Fibroblast of skin of abdomen (primary cell): ENCODE measurements around the gene TBC1D8.
"Not testable (repeated sequence)": the region's sequence is repeated elsewhere in the genome, so short reads cannot be mapped to it uniquely, and the experiment has no call there.

Experiments
- DNase-seq: peaks from one replicate; pipeline ENCODE4 v3.0.0-alpha.2; 2013

The TBC1D8 gene

DNA sequence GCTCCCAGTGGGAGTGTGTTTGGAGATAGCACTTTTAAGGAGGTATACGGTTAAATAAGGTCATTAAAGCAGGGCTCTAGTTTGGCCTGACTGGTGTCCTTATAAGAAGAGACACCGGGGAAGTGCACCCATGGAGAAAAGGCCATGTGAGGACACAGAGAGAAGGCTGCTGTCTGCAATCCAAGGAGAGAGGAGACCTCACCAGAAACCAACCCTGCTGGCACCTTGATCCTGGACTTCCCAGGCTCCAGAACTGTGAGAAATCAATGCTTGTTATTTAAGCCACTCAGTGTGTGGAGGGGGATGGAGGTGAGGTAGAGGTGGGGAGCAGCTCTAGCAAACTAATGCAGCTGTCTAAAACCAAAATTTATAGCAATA is 87.1 kb downstream of the TBC1D8 start:
- no peak for DNase-seq

- peak; percentile 83 for DNase-seq
These were observed 87.6 kb downstream of the TBC1D8 start for GRCh38 chr2:101063352-101064124.

GRCh38 chr2:101058386-101058785 is 92.8 kb downstream of the TBC1D8 start:
- DNase-seq, result no peak

DNA sequence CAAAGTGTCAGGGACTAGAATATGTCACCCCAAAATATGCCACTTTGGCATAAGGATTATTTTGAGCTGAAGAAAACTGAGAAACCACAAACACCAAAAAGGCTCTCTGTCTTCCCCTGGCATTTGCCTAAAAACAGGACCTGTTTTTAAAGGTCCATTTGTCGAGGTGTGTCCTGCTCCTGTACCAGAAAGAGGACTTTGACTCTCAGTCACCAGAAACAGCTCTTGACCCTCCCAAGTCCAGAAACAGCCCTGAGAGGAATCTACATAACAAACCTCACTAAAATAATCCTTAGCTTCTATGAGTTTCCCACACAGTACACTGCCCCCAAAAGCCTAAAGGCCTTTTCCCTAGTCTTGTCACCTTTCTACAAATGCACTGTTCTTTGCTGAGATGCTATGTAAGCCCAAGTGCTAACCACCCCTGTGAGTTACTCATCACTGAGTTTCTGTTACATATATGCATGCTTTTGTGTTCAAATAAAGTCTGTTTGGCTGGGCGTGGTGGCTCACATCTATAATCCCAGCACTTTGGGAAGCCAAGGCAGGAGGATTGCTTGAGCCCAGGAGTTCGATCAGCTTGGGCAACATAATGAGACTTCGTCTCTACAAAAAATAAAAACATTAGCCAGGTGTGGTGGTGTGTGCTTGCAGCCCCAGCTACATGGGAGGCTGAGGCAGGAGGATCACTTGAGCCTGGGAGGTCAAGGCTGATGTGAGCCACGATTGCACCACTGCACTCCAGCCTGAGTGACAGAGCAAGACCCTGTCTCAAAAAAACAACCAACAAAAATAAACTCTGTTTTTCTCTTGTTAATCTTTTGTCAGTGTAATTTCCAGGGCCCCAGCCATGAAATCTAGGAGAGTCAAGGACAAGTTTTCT is 93.9 kb downstream of the TBC1D8 start:
- no peak for DNase-seq

DNA sequence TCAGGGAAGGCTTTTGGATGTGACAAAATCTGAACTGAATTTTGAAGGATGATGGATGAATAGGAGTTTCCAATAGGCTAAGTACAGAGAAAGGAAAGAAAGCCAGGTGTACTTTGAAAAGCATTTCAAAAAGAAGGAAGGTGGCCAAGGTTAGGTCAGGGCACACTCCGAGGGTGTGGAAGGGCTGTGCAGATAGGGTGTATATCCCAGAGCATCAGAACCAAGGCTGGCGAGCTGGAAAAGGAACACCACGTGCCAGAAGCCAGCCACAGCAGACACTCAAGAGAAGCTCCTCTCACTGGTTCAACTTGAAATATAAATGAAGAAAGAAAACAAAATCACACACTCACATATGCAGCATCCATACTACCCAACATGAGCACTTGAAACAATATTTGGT is 98.1 kb downstream of the TBC1D8 start:
- DNase-seq, result no peak

DNA sequence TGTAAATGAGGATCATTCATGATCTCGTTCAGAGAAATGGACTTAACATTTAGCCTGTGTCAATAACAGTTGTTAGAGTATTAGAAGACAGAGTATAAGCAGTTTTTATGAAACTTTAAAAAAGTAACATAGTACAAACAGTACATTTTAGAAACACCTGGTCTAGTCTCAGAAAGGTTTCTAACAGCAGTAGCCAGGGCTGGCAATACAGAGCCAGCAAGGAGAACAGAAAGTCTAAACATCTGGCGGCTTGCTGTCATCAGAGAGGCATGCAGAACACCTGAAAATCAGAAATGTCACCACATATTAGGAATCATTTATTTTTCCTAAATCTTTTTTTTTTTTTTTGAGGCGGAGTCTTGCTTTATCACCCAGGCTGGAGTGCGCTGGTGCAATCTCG is 99.0 kb downstream of the TBC1D8 start:
- DNase-seq, result no peak

DNA sequence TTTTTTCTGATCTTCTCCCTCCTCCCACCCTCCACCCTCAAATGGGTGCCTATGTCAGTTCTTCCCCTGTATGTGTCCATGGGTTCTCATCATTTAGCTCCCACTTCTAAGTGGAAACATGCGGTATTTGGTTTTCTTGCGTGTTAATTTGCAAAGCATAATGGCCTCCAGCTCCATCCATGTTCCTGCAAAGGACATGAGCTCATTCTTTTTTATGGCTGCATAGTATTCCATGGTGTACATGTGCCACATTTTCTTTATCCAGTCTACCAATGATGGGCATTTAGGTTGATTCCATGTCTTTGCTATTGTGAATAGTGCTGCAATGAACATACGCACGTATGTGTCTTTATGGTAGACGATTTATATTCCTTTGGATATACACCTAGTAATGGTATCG is 100.3 kb downstream of the TBC1D8 start:
- DNase-seq, result not testable (repeated sequence)

DNA sequence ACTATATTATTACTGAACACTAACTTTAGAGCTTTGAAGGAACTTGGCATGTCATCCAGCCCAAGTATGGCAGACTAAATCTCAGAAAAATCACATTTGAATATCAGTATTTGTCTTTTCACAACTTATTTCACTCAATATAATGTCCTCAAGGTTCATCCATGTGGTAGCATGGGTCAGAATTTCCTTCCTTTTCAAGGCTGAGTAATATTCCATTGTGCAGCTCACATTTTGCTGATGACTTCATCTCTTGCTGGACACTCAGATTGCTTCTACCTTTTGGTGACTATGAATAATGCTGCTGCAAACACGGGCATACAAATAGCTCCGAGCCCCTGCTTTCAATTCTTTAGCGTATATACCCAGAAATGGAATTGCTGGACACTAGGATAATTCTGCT is 102.4 kb downstream of the TBC1D8 start:
- no peak for DNase-seq

GRCh38 chr2:101047774-101048173 is 103.4 kb downstream of the TBC1D8 start:
- DNase-seq, result no peak

- DNase-seq, result no peak
These were observed 104.0 kb downstream of the TBC1D8 start for GRCh38 chr2:101047075-101047766.

DNA sequence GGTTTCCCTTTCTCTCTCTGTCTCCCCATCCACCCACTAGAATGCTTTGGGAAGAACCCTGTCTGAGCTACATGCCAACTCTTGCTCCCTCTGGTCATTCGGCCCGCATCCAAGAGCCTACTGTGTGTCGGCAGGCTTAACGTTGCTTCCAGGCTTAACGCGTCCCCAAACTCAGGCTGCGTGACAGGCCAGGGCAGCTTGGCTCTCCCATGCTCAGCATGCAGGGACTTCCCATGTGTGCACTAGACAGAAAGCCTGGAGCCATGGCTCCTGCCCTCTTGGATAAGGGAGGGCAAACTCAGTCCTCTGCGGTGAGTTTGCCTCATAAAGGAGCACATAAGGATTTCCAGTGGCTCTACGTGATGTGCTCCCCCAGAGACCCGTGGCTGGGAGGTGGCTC is 105.9 kb downstream of the TBC1D8 start:
- DNase-seq, result no peak

- no peak for DNase-seq
These were observed 109.8 kb downstream of the TBC1D8 start for GRCh38 chr2:101041413-101041812.

DNA sequence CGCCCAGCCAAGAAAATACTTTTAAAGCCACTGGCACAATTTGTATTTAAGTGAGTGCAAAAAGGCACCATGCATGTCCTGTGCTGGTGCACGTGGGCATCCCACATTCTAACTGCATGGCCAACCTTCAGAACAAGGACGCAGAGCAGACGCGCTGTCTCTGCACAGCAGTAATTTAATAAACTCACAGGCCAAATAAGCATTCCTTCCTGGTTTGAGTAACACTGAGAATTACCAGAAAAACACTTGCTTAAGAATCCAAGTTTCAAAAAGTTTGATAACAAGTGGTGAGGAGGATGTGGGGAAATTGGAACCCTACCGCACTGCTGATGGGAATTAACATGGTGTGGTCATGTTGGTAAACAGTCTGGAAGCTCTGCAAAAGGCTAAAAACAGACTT is 110.4 kb downstream of the TBC1D8 start:
- no peak for DNase-seq

- no peak for DNase-seq
These were observed 111.1 kb downstream of the TBC1D8 start for GRCh38 chr2:101040072-101040471.

DNA sequence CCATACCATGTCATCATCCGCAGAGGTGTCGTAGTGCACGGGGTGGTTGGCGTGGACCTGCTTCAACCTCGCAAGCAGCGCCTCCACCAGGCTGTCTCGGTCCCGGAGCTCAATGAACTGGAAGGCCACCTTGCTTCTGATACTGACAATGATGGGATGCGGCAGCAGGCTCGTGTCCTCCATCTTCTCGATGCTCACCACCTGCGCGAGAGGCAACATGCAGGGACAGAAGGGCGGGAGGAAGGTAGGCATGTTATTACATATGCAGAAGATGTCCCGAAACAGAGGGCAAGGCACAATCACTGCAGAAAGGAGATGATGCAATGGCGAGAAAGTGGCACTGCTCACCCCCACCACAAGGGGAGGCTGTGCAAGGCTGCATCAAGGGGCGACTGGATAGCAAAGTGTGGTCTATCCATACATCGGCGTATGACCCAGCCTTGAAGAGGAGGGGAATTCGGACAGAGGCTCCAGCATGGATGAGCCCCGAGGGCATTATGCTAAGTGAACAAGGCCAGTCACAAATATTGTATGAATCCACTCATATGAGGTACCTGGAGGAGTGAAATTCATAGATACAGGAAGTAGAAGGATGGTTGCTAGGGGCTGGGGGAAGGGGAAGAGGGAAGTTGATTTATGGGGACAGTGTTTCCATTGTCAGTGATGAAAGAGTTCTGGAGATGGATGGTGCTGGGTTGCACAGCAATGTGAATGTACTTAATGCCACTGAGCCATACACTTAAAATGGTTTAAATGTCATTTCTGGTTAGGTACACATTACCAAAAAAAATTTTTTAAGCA is 112.5 kb downstream of the TBC1D8 start:
- DNase-seq, result no peak

DNA sequence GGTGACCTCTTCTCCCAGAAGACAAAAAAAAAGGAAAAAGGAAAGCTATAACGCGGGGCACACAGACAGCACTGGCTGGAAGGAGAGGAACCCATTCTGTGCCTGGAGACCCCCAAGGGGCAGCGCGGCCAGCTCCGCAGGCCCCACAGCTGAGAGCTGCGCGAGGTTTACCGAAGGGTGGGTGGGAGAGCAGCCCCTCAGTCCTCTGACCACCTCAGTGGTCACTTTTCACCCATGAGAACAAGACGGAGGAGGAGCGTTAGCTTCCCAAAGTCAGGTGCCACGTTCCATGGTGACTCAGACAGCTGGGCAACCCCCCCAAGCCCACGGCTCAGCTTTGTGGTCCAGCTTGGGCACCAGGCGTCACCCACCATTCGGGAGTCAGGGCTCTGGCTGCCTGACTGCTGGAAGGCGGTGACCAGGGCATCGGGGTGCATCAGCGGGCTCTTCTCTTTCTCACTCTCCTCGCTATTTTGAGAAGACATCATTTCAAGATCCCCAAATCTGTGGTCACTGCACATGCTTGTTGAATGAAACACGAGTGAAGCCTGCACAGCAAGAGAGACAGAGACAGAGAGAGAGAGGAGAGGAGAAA is 113.9 kb downstream of the TBC1D8 start:
- DNase-seq, result no peak

- DNase-seq, result peak; percentile 39
These were observed 114.6 kb downstream of the TBC1D8 start for GRCh38 chr2:101036562-101036961.

DNA sequence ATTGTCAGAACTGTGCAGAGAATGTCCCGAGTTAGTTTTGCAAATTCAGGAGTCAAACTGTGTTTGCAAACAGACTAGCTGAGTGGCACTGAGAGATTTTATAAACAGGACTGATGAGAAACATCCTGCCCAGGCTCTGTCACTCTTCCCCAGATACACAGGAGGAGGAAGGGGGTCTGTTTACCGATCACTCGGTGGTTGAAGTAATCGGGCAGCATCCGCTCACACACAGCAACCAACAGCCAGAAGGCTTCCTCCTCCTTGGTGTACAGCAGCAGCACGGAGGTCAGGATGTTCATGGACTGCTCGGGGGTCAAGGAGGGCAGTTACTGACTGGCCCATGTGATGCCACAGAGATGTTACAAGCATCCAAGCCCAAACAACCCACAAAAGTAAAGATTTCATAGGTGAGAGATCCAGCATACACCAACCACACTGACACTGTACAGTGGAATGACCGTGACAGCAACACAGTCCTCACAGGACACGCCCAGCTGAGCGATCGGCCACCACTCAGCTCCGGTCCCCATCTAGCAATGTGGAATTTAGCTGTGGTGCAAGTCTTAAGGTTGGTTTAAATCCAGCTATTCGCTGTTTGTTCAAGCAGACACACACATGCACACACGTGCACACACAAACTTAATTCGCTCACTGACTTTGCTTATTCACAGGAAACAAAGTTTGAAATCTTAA is 119.0 kb downstream of the TBC1D8 start:
- DNase-seq, result no peak

DNA sequence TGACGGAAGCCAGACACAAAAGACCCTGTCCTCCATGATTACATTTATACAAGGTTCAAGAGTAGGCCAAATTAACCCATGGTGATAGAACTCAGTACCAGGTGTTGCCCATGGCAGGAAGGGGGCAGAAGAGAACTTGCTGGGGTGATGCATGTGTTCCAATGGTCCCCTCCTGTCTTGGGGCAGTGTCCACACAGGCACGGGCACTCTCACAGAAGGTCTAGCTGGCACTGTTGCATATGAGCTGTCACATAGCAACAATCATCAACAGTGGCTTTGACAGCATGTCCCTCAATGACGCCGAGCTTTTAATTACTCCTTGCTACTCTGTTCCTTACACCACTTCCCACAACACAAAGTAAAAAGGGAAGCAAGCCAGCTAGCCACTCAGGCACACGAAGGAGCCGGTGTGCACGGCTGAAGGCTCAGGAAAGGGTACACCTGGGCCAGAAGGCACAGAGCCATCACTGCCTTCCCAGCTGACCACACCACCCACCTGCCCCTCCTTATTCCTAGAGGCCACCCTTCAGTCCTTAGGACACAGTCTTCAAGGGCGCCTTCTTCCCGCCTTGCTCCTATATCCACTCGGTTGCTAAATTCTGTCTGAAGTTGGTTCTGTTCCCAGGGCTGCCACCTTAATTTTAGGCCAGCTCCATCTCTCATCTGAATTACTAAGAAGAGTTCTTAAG is 120.2 kb downstream of the TBC1D8 start:
- no peak for DNase-seq

DNA sequence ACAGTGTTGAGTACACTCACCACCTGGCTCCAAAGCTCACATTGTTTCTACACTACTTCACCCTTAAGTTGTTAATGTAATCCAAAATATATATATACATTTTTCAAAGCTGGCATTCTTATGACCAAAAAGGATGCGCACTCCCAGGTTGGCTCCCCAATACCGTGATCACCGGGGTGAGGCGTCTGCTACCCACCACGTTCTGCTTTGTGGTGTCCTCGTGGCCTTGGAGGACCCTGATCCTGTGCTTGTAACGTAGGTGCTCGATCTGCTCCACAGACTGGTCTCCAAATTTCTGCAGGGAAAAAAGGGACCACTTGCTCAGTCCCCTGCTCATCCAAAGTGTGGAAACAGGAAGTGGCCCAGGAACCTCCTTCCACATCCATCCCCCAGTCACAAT is 123.3 kb downstream of the TBC1D8 start:
- DNase-seq, result no peak
